ENCODE data around the gene CHST12.

- TF ChIP-seq CTCF (IDR thresholded peaks at IDR 0.05): no peak
- TF ChIP-seq POLR2AphosphoS5 (IDR thresholded peaks at IDR 0.05): no peak
- no peak for TF ChIP-seq EP300 (IDR thresholded peaks at IDR 0.05; ENCODE audit: low read depth)
These were observed 79.5 kb downstream of the CHST12 start for GRCh38 chr7:2482725-2483451.

All from transverse colon (tissue), 4 donors.